HEK293 (cell line): ENCODE data around the gene CEPT1.

Source experiments
- CTCF ChIA-PET: fragments of 350-600 bp; formaldehyde crosslinking; extraction: SDS; loops from one replicate; lab custom pipeline; 2021; ENCODE audit warnings: antibody characterized with exemption; lab: Yijun Ruan, JAX
- POLR2A ChIA-PET: fragments of 300-600 bp; formaldehyde crosslinking; extraction: SDS; loops from one replicate; lab custom pipeline; 2020; ENCODE audit warnings: antibody characterized with exemption, inconsistent platforms; lab: Yijun Ruan, JAX
- H3K27ac ChIP-seq: fragments of 200-500 bp; sonication (Bioruptor generic); 2 replicates; pipeline ENCODE4 v1.5.1; 2014; ENCODE audit warnings: low read depth, low read length, control low read depth, inconsistent platforms; ENCODE audit errors: extremely low read depth
- H3K36me3 ChIP-seq, 2 experiments: fragments of 200-500 bp in 1 of 2; sonication (Bioruptor generic) in 1 of 2; 1 replicate in 1 of 2; 2 replicates in 1 of 2; pipeline ENCODE4 v1.5.1; 2014 to 2017; ENCODE audit warnings: inconsistent platforms in 2 of 2, low read length in 2 of 2; ENCODE audit not compliant: control insufficient read depth in 2 of 2, insufficient read depth in 1 of 2
- H3K4me1 ChIP-seq: fragments of 200-500 bp; sonication (Bioruptor generic); 2 replicates; pipeline ENCODE4 v1.5.1; 2014; ENCODE audit warnings: mild to moderate bottlenecking, low read length, inconsistent platforms; ENCODE audit not compliant: control insufficient read depth, insufficient read depth
- H3K4me3 ChIP-seq: 2 replicates; pipeline ENCODE4 v1.5.1; 2011; ENCODE audit warnings: low read depth, mild to moderate bottlenecking, control low read depth, low read length, moderate library complexity
- H3K9me3 ChIP-seq: fragments of 200-500 bp; sonication (Bioruptor generic); 2 replicates; pipeline ENCODE4 v1.5.1; 2014; ENCODE audit warnings: low read depth, low read length, inconsistent platforms; ENCODE audit not compliant: control insufficient read depth, insufficient read depth
- AEBP2 ChIP-seq: fragments of 450-650 bp; formaldehyde crosslinking; IDR thresholded peaks from 2 replicates; pipeline ENCODE4 v1.5.1; 2016; ENCODE audit warnings: missing biosample characterization, missing genetic modification characterization, borderline replicate concordance
- KLF1 ChIP-seq: fragments of 450-650 bp; formaldehyde crosslinking; IDR thresholded peaks from 2 replicates; pipeline ENCODE4 v1.5.1; 2016; ENCODE audit warnings: missing biosample characterization, missing genetic modification characterization
- KLF17 ChIP-seq: fragments of 450-650 bp; formaldehyde crosslinking; IDR thresholded peaks from 2 replicates; pipeline ENCODE4 v1.5.1; 2016; ENCODE audit warnings: missing biosample characterization, missing genetic modification characterization
- KLF8 ChIP-seq: fragments of 450-650 bp; formaldehyde crosslinking; IDR thresholded peaks from 2 replicates; pipeline ENCODE4 v1.5.1; 2016; ENCODE audit warnings: missing biosample characterization, missing genetic modification characterization
- KLF9 ChIP-seq: fragments of 450-650 bp; formaldehyde crosslinking; IDR thresholded peaks from 2 replicates; pipeline ENCODE4 v1.5.1; 2016; ENCODE audit warnings: missing biosample characterization, missing genetic modification characterization, low read depth
- MZF1 ChIP-seq: fragments of 450-650 bp; formaldehyde crosslinking; IDR thresholded peaks from 2 replicates; pipeline ENCODE4 v1.5.1; 2017; ENCODE audit warnings: missing biosample characterization, missing genetic modification characterization, borderline replicate concordance
- PBX3 ChIP-seq: sonication (generic); formaldehyde crosslinking; IDR thresholded peaks from 2 replicates; pipeline ENCODE4 v1.8.1; 2022; ENCODE audit warnings: mild to moderate bottlenecking, moderate library complexity, missing genetic modification reagents
- ZEB2 ChIP-seq: fragments of 450-650 bp; formaldehyde crosslinking; IDR thresholded peaks from 2 replicates; pipeline ENCODE4 v1.5.1; 2016; ENCODE audit warnings: missing biosample characterization, missing genetic modification characterization
- ZIC2 ChIP-seq: fragments of 450-650 bp; formaldehyde crosslinking; IDR thresholded peaks from 2 replicates; pipeline ENCODE4 v1.5.1; 2016; ENCODE audit warnings: missing biosample characterization, missing genetic modification characterization
- ZNF221 ChIP-seq: fragments of 450-650 bp; formaldehyde crosslinking; IDR thresholded peaks from 2 replicates; pipeline ENCODE4 v1.5.1; 2017; ENCODE audit warnings: missing biosample characterization, missing genetic modification characterization, borderline replicate concordance
- ZNF223 ChIP-seq: fragments of 450-650 bp; formaldehyde crosslinking; IDR thresholded peaks from 2 replicates; pipeline ENCODE4 v1.5.1; 2016; ENCODE audit warnings: missing biosample characterization, missing genetic modification characterization
- ZNF404 ChIP-seq: fragments of 450-650 bp; formaldehyde crosslinking; IDR thresholded peaks from 2 replicates; pipeline ENCODE4 v1.5.1; 2017; ENCODE audit warnings: missing biosample characterization, missing genetic modification characterization
- ZNF510 ChIP-seq: fragments of 450-650 bp; formaldehyde crosslinking; IDR thresholded peaks from 2 replicates; pipeline ENCODE4 v1.5.1; 2018; ENCODE audit warnings: mild to moderate bottlenecking, missing genetic modification characterization, missing biosample characterization; ENCODE audit not compliant: insufficient replicate concordance
- ZNF514 ChIP-seq: fragments of 450-650 bp; formaldehyde crosslinking; IDR thresholded peaks from 2 replicates; pipeline ENCODE4 v1.5.1; 2016; ENCODE audit warnings: missing biosample characterization, missing genetic modification characterization
- ZNF530 ChIP-seq: fragments of 450-650 bp; formaldehyde crosslinking; IDR thresholded peaks from 2 replicates; pipeline ENCODE4 v1.5.1; 2016; ENCODE audit warnings: low read depth, missing biosample characterization, missing genetic modification characterization
- ZNF544 ChIP-seq: fragments of 450-650 bp; formaldehyde crosslinking; IDR thresholded peaks from 2 replicates; pipeline ENCODE4 v1.5.0; 2017; ENCODE audit warnings: missing biosample characterization, missing genetic modification characterization
- ZNF561 ChIP-seq: fragments of 450-650 bp; IDR thresholded peaks from 2 replicates; pipeline ENCODE4 v1.5.1; 2018; ENCODE audit warnings: missing biosample characterization, missing genetic modification characterization, borderline replicate concordance
- ZNF571 ChIP-seq: fragments of 450-650 bp; formaldehyde crosslinking; IDR thresholded peaks from 2 replicates; pipeline ENCODE4 v1.5.0; 2017; ENCODE audit warnings: missing biosample characterization, missing genetic modification characterization
- ZNF76 ChIP-seq: fragments of 450-650 bp; formaldehyde crosslinking; IDR thresholded peaks from 2 replicates; pipeline ENCODE4; 2016; ENCODE audit warnings: low read depth, missing biosample characterization, missing genetic modification characterization, borderline replicate concordance
- ZNF768 ChIP-seq: fragments of 450-650 bp; formaldehyde crosslinking; IDR thresholded peaks from 2 replicates; pipeline ENCODE4 v1.5.1; 2018; ENCODE audit warnings: missing biosample characterization, mild to moderate bottlenecking, missing genetic modification characterization
- ZNF776 ChIP-seq: fragments of 450-650 bp; formaldehyde crosslinking; IDR thresholded peaks from 2 replicates; pipeline ENCODE4 v1.5.0; 2017; ENCODE audit warnings: missing biosample characterization, missing genetic modification characterization, borderline replicate concordance
- TF ChIP-seq, protein P1 (sequence below): fragments of 450-650 bp; formaldehyde crosslinking; IDR thresholded peaks from 2 replicates; pipeline ENCODE4 v1.5.1; 2017; ENCODE audit warnings: missing biosample characterization, missing genetic modification characterization
- TF ChIP-seq, protein P2 (sequence below): fragments of 450-650 bp; formaldehyde crosslinking; IDR thresholded peaks from 2 replicates; pipeline ENCODE4 v1.5.1; 2016; ENCODE audit warnings: missing biosample characterization, missing genetic modification characterization

The CEPT1 gene

DNA sequence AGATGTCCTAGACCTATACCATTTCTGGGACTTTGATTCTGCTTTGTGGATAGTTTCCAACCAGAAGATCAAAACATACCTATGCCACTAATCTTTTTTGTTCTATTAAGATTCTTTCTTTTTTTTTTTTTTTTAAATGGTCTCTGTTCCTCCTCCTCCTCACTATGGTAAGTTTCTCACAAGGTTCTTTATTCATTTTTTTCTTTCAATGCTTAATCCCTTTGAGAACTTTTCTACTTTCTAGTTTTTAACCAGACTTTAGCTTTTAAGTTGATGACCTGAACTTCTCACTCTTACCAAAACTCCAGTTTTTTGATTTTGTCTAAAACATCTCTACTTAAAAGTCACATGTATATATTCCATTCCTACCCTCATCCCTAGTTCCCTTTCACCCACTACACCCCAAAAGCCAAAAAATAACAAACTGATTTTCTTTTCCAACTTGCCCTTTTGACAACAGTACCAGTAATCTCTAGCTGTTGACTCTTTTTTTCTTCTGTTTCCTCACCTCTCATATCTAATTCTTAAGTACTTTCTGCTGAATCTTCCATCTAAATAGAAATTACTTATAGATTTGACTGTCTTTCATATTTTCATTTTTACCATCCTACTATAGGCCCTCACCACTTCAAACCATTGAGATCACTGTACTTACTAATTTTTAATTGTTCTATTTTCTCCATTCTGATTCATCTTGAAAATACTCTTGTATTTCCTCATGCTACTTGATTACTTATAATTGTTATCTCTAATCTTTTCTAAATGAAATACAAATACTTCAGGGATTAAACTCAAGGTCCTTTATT is 6.1 kb downstream of the CEPT1 start (continued):
- TF ChIP-seq KLF17 (tag by site-specific recombination) (no peak), ZNF514 (no peak), ZNF76 (tag by site-specific recombination) (no peak), AEBP2 (tag by site-specific recombination) (no peak)

GRCh38 chr1:111147948-111148347 is 7.9 kb downstream of the CEPT1 start:
- peaks cover 20 to 46% of the 10 kb centered on the region in 2 experiments for H3K36me3 ChIP-seq
- no peaks in the 10 kb centered on the region for H3K9me3 ChIP-seq
- no peak overlapping the region for H3K27ac ChIP-seq
- H3K4me1 ChIP-seq: no peaks in the 10 kb centered on the region
- no peak overlapping the region for H3K4me3 ChIP-seq
- ChIA-PET CTCF (interaction anchor here (1.0 kb wide), 1 partner anchor 118 kb away, joined by 4 read pairs; no protein-coding TSS in a partner anchor), POLR2A (no interaction called here)
- TF ChIP-seq MZF1 (no peak), ZNF221 (tag by site-specific recombination) (no peak)

GRCh38 chr1:111148376-111148881 is 8.4 kb downstream of the CEPT1 start:
- Histone ChIP-seq H3K4me1 (no peaks in the 10 kb centered on the region), H3K27ac (no peak overlapping the region), H3K4me3 (no peak overlapping the region), H3K36me3 (peaks cover 25 to 51% of the 10 kb centered on the region in 2 experiments), H3K9me3 (no peaks in the 10 kb centered on the region)
- ChIA-PET POLR2A (no interaction called here), CTCF (no interaction called here)
- no peak for TF ChIP-seq ZNF561 (tag by site-specific recombination)
- TF ChIP-seq KLF1 (tag by site-specific recombination): no peak
- TF ChIP-seq, protein P1, sequence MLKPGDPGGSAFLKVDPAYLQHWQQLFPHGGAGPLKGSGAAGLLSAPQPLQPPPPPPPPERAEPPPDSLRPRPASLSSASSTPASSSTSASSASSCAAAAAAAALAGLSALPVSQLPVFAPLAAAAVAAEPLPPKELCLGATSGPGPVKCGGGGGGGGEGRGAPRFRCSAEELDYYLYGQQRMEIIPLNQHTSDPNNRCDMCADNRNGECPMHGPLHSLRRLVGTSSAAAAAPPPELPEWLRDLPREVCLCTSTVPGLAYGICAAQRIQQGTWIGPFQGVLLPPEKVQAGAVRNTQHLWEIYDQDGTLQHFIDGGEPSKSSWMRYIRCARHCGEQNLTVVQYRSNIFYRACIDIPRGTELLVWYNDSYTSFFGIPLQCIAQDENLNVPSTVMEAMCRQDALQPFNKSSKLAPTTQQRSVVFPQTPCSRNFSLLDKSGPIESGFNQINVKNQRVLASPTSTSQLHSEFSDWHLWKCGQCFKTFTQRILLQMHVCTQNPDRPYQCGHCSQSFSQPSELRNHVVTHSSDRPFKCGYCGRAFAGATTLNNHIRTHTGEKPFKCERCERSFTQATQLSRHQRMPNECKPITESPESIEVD: no peak
- TF ChIP-seq ZNF571 (tag by site-specific recombination): no peak
- TF ChIP-seq KLF8 (tag by site-specific recombination): no peak
- TF ChIP-seq ZEB2 (tag by site-specific recombination): no peak
- TF ChIP-seq ZNF510 (tag by site-specific recombination): no peak
- no peak for TF ChIP-seq ZIC2 (tag by site-specific recombination)
- TF ChIP-seq KLF9 (tag by site-specific recombination): no peak

DNA sequence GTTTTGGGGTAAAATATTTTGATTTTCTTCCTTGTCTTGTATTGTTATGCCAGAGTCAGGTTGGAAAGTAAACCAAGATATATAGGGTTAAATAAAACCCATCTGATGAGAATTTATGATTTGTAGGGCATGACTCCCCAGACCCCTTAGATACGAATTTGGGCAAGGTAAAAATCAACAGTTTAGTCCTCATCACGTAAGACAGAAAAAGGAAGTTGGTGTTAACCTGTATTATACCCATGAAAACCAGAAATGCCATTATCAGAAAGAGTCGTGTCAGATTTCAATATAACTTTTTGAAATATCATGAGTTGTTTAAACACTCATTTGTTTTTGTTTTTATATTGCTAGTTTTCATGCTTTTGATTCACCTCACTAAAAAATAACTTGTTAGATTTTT is 11.8 kb downstream of the CEPT1 start:
- TF ChIP-seq ZNF223 (no peak), ZNF768 (tag by site-specific recombination) (no peak), ZNF530 (tag by site-specific recombination) (no peak), ZNF544 (no peak), ZNF404 (no peak), PBX3 (CRISPR knock-in tag) (no peak), ZNF776 (tag by site-specific recombination) (no peak)
- TF ChIP-seq, protein P2, sequence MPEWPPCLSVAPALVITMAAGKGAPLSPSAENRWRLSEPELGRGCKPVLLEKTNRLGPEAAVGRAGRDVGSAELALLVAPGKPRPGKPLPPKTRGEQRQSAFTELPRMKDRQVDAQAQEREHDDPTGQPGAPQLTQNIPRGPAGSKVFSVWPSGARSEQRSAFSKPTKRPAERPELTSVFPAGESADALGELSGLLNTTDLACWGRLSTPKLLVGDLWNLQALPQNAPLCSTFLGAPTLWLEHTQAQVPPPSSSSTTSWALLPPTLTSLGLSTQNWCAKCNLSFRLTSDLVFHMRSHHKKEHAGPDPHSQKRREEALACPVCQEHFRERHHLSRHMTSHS (tag by site-specific recombination): no peak
- H3K4me3 ChIP-seq: no peak overlapping the region
- peaks cover 4% of the 10 kb centered on the region; the same call in 1 of the 2 replicates for H3K4me1 ChIP-seq
- no peak overlapping the region for H3K27ac ChIP-seq
- no peaks in the 10 kb centered on the region for H3K9me3 ChIP-seq
- ChIA-PET CTCF (no interaction called here), POLR2A (no interaction called here)
- H3K36me3 ChIP-seq: peaks cover 43 to 58% of the 10 kb centered on the region in 2 experiments
